ENCODE data around the gene ASB1.

DNA sequence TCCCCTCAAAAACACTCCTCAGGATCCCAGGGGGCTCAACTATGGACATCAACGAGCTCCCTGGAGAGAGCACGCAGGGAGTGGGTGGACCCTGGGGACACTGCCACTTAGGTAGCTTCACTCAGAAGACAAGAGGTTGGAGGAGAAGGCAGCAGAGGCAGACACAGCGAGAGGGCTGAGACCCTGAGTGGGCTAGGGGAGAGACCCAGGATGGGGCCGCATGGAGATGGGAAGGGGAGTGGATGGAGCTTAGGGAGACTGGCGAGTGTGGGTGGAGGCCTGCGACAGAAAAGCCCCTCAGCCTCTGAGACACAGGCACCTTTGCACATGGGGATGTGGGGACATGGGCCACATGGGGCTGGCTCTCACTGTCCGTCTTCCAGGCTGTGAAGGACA lies 70.9 kb downstream of the ASB1 start:
- TF ChIP-seq POLR2AphosphoS5 (IDR thresholded peaks at IDR 0.05; ENCODE audit: low read depth, low read length) (no peak), SIN3A (IDR thresholded peaks at IDR 0.05; ENCODE audit: borderline replicate concordance, insufficient read depth, low read length) (no peak)
